NCI-H2171 (cell line): Measurements from ENCODE around the gene L3HYPDH.

Source experiments
- DNase-seq: peaks from one replicate; lab custom pipeline; 2025; lab: John Stamatoyannopoulos, UW

Gene L3HYPDH

GRCh38 chr14:59483819-59484638 is at the start of gene L3HYPDH, which contains the start of gene JKAMP:
TSS of gene L3HYPDH (minus strand) at chr14:59484408. CDS start at chr14:59484316, 92 bp downstream.
TSS of gene JKAMP (plus strand) at chr14:59484517. CDS start at chr14:59484590, 73 bp downstream.
- DNase-seq: peak; percentile 100

- no peak for DNase-seq
Measured at GRCh38 chr14:59532419-59532818, 48.2 kb upstream of the L3HYPDH start.

GRCh38 chr14:59530349-59530748 is 46.1 kb upstream of the L3HYPDH start:
- no peak for DNase-seq

GRCh38 chr14:59529189-59529588 is 45.0 kb upstream of the L3HYPDH start:
- DNase-seq: peak; percentile 72

- no peak for DNase-seq
Measured at GRCh38 chr14:59520224-59520623, 36.0 kb upstream of the L3HYPDH start.

- DNase-seq: no peak
Measured at GRCh38 chr14:59511916-59512575, 27.8 kb upstream of the L3HYPDH start.

- no peak for DNase-seq
Measured at GRCh38 chr14:59510966-59511365, 26.8 kb upstream of the L3HYPDH start.

GRCh38 chr14:59510001-59510400 is 25.8 kb upstream of the L3HYPDH start:
- DNase-seq: no peak

GRCh38 chr14:59509101-59509500 is 24.9 kb upstream of the L3HYPDH start:
- DNase-seq: no peak

GRCh38 chr14:59507752-59508103 is 23.5 kb upstream of the L3HYPDH start:
- DNase-seq: no peak

GRCh38 chr14:59507063-59507751 is 23.0 kb upstream of the L3HYPDH start:
- peak; percentile 50 for DNase-seq

GRCh38 chr14:59503256-59503655 is 19.0 kb upstream of the L3HYPDH start:
- no peak for DNase-seq

- DNase-seq: no peak
Measured at GRCh38 chr14:59500732-59501131, 16.5 kb upstream of the L3HYPDH start.

- DNase-seq: no peak
Measured at GRCh38 chr14:59492384-59492783, 8.2 kb upstream of the L3HYPDH start.

GRCh38 chr14:59490756-59491155 is 6.5 kb upstream of the L3HYPDH start:
- DNase-seq: no peak

GRCh38 chr14:59484639-59485175 is 499 bp upstream of the L3HYPDH start:
- DNase-seq: peak; percentile 51

GRCh38 chr14:59483363-59483762 is 845 bp downstream of the L3HYPDH start:
- DNase-seq: no peak

GRCh38 chr14:59482541-59483331 is 1.5 kb downstream of the L3HYPDH start:
- peak; percentile 9 for DNase-seq

GRCh38 chr14:59481871-59482540 is 2.2 kb downstream of the L3HYPDH start:
- DNase-seq: no peak

GRCh38 chr14:59481407-59481806 is 2.8 kb downstream of the L3HYPDH start:
- no peak for DNase-seq

GRCh38 chr14:59480166-59480565 is 4.0 kb downstream of the L3HYPDH start:
- no peak for DNase-seq
